ENCODE data around the gene GLRX.
A peak's percentile ranks its signal among the peaks of the same experiment; 100 is the strongest.
"Not testable (repeated sequence)": the region's sequence is repeated elsewhere in the genome, so short reads cannot be mapped to it uniquely, and the experiment has no call there.

The GLRX gene

GRCh38 chr5:95825495-95825894 is 3.0 kb upstream of the GLRX start:
- DNase-seq (no peak), ATAC-seq (no peak)
- Mint-ChIP-seq H3K4me1 (peaks cover 49% of the 10 kb centered on the region), H3K9me3 (no peaks in the 10 kb centered on the region), H3K27me3 (no peaks in the 10 kb centered on the region), H3K36me3 (ENCODE audit: low read depth) (no peaks in the 10 kb centered on the region), H3K27ac (peak overlapping the region; percentile 52), H3K4me3 (no peak overlapping the region)

GRCh38 chr5:95824747-95825146 is 2.2 kb upstream of the GLRX start:
- Mint-ChIP-seq H3K27ac (peak overlapping the region; percentile 87), H3K4me1 (peaks cover 53% of the 10 kb centered on the region), H3K4me3 (peak overlapping the region; percentile 90), H3K9me3 (no peaks in the 10 kb centered on the region), H3K36me3 (ENCODE audit: low read depth) (no peaks in the 10 kb centered on the region), H3K27me3 (no peaks in the 10 kb centered on the region)
- ATAC-seq = no peak
- no peak for DNase-seq

DNA sequence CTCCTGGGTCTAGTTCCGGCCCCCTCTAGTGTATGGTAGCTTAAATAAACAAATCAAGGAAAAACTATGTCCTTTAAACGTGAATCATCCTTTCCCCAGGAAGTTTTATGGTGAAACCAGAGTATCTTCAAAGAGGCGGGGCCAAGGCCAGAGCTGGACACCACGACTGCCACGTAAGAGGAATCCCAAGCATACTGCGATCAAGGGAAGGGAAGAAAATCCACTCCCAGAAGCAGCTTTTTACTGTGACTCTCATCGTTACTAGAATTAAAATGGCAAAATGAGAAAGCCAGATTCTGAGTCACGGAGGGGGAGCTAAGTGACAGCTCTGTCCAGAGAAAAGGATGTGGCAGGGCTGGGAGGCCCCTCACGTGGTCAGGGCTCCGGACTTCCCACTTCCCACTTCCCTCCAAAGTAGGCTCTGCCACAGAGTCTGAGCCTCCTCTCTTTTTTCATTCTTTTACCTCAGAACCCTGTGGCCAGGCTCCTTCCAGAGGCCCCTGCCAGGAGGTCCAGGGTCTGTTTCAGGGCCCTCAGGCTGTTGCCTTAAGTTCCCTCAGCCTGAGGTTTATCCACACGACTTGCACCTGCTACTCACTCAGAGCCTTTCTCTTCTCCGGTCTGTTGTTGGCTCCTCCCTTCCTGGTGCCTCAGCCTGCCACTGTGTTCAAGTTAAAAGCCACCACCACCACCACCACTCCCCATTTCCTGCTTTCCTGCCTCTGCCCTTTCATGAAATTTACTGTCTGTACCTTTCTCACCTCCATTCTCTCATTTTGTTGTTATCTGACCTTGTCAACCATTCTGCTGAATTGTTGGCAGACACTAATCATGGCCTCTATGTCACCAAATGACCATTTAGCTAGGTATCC is 1.4 kb upstream of the GLRX start:
- Mint-ChIP-seq H3K4me3 (peak overlapping the region; percentile 90), H3K9me3 (no peaks in the 10 kb centered on the region), H3K4me1 (peaks cover 60% of the 10 kb centered on the region), H3K27ac (peak overlapping the region; percentile 87), H3K27me3 (no peaks in the 10 kb centered on the region), H3K36me3 (ENCODE audit: low read depth) (no peaks in the 10 kb centered on the region)
- DNase-seq (peak; percentile 53), ATAC-seq (peak; percentile 66)

- H3K36me3 Mint-ChIP-seq (ENCODE audit: low read depth) = no peaks in the 10 kb centered on the region
- no peak for DNase-seq
- peaks cover 67% of the 10 kb centered on the region for H3K4me1 Mint-ChIP-seq
- no peaks in the 10 kb centered on the region for H3K27me3 Mint-ChIP-seq
- H3K4me3 Mint-ChIP-seq = peak overlapping the region; percentile 90
- peak overlapping the region; percentile 87 for H3K27ac Mint-ChIP-seq
- H3K9me3 Mint-ChIP-seq = no peaks in the 10 kb centered on the region
- no peak for ATAC-seq
Measured at GRCh38 chr5:95823218-95823737, 752 bp upstream of the GLRX start.

DNA sequence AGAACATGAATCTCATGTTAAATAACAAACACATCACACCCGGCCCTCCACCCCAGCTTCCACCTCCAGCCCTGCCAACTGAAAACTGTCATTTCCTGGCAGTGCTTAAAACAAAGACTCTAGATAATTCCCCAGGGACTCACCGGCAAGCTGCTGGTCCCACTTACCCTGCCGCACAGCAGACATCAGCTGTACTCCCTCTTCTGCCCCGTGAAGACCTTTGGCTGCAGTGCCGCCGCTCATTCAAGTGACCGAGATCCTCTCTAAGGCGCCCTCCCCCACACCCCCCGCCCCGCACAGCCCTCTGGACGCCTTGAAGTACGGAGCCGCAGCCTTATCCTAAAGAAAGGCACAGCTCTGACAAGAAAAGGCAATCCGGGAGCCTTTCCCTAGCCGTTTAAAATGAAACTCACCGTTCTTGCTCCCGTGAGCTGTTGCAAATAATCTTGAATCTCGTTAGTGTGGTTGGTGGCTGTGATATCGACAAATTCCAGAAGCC is 434 bp downstream of the GLRX start:
- peak overlapping the region; percentile 87 for H3K27ac Mint-ChIP-seq
- no peaks in the 10 kb centered on the region for H3K36me3 Mint-ChIP-seq (ENCODE audit: low read depth)
- DNase-seq (peak; percentile 40), ATAC-seq (no peak)
- H3K4me1 Mint-ChIP-seq = peaks cover 74% of the 10 kb centered on the region
- H3K9me3 Mint-ChIP-seq = no peaks in the 10 kb centered on the region
- peak overlapping the region; percentile 90 for H3K4me3 Mint-ChIP-seq
- no peaks in the 10 kb centered on the region for H3K27me3 Mint-ChIP-seq

GRCh38 chr5:95821110-95822021 is 1.2 kb downstream of the GLRX start:
- H3K9me3 Mint-ChIP-seq = no peaks in the 10 kb centered on the region
- H3K27ac Mint-ChIP-seq = peak overlapping the region; percentile 87
- peaks cover 81% of the 10 kb centered on the region for H3K4me1 Mint-ChIP-seq
- DNase-seq (no peak), ATAC-seq (no peak)
- H3K4me3 Mint-ChIP-seq = peak overlapping the region; percentile 90
- H3K27me3 Mint-ChIP-seq = no peaks in the 10 kb centered on the region
- peaks cover under 1% of the 10 kb centered on the region for H3K36me3 Mint-ChIP-seq (ENCODE audit: low read depth)

GRCh38 chr5:95818181-95819147 is 4.1 kb downstream of the GLRX start:
- H3K27me3 Mint-ChIP-seq = no peaks in the 10 kb centered on the region
- peak overlapping the region; percentile 82 for H3K27ac Mint-ChIP-seq
- ATAC-seq (peak; percentile 42), DNase-seq (no peak)
- H3K36me3 Mint-ChIP-seq (ENCODE audit: low read depth) = peaks cover 11% of the 10 kb centered on the region
- H3K9me3 Mint-ChIP-seq = no peaks in the 10 kb centered on the region
- peaks cover 82% of the 10 kb centered on the region for H3K4me1 Mint-ChIP-seq
- peak overlapping the region; percentile 79 for H3K4me3 Mint-ChIP-seq

DNA sequence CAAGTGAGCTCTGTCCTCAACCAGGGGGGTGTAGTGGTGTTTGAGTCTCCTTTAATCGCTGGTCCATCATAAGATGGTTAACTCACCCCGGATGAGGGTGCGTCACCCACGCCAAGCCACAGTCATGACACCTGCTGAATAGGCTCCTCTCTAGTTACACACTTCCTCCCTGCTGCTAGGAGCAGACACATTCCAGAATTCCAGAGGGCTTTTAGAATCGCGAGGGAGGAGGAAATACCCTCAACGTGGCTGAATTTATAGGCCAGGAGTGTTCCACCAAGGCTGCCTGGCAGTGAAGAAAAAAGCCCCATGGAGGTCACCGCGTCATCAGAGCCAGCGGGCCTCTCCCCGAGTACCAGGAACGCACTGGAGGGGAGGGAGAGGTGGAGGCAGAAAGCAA is 5.1 kb downstream of the GLRX start:
- ATAC-seq (peak; percentile 42), DNase-seq (no peak)
- Mint-ChIP-seq H3K27ac (peak overlapping the region; percentile 82), H3K4me1 (peaks cover 80% of the 10 kb centered on the region), H3K4me3 (peak overlapping the region; percentile 79), H3K27me3 (no peaks in the 10 kb centered on the region), H3K9me3 (no peaks in the 10 kb centered on the region), H3K36me3 (ENCODE audit: low read depth) (peaks cover 12% of the 10 kb centered on the region)

- DNase-seq (no peak), ATAC-seq (no peak)
- Mint-ChIP-seq H3K27ac (peak overlapping the region; percentile 25), H3K4me1 (peaks cover 85% of the 10 kb centered on the region), H3K9me3 (no peaks in the 10 kb centered on the region), H3K27me3 (no peaks in the 10 kb centered on the region), H3K36me3 (ENCODE audit: low read depth) (peaks cover 12% of the 10 kb centered on the region), H3K4me3 (peak overlapping the region; percentile 79)
Measured at GRCh38 chr5:95816776-95817175, 5.8 kb downstream of the GLRX start.

GRCh38 chr5:95816341-95816740 is 6.2 kb downstream of the GLRX start:
- H3K36me3 Mint-ChIP-seq (ENCODE audit: low read depth) = peaks cover 12% of the 10 kb centered on the region
- H3K27ac Mint-ChIP-seq = peak overlapping the region; percentile 45
- no peaks in the 10 kb centered on the region for H3K9me3 Mint-ChIP-seq
- no peaks in the 10 kb centered on the region for H3K27me3 Mint-ChIP-seq
- H3K4me3 Mint-ChIP-seq = peak overlapping the region; percentile 0
- DNase-seq (no peak), ATAC-seq (no peak)
- H3K4me1 Mint-ChIP-seq = peaks cover 85% of the 10 kb centered on the region

GRCh38 chr5:95815155-95815729 is 7.3 kb downstream of the GLRX start:
- H3K27ac Mint-ChIP-seq = peak overlapping the region; percentile 67
- no peak for ATAC-seq
- H3K9me3 Mint-ChIP-seq = no peaks in the 10 kb centered on the region
- H3K4me1 Mint-ChIP-seq = peaks cover 87% of the 10 kb centered on the region
- H3K4me3 Mint-ChIP-seq = no peak overlapping the region
- DNase-seq = no peak
- peaks cover 12% of the 10 kb centered on the region for H3K36me3 Mint-ChIP-seq (ENCODE audit: low read depth)
- no peaks in the 10 kb centered on the region for H3K27me3 Mint-ChIP-seq

GRCh38 chr5:95813035-95813434 is 9.5 kb downstream of the GLRX start:
- peaks cover 90% of the 10 kb centered on the region for H3K4me1 Mint-ChIP-seq

DNA sequence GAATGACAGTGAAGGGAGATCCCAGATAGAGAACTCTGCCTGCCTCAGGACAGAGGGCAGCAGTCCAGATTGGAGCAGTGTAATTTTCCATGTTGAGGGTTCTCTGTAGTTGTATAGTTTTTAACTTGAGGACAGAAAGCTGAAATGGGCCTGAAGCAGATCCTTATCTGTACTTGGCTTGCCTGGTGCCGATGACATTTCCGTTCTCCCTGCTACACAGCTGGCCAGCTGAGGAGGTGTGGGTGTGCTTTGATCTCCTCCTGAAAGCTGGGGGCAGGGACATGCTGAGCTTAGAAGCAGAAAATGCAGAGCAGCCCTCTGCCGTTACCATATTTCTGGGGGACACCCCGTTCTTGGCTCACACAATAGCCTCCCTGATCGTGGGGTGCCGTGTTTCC is 10.5 kb downstream of the GLRX start:
- no peaks in the 10 kb centered on the region for H3K9me3 Mint-ChIP-seq
- H3K36me3 Mint-ChIP-seq (ENCODE audit: low read depth) = peaks cover 12% of the 10 kb centered on the region
- ATAC-seq = peak; percentile 38
- H3K4me1 Mint-ChIP-seq = peaks cover 85% of the 10 kb centered on the region
- peak overlapping the region; percentile 29 for H3K4me3 Mint-ChIP-seq
- peak; percentile 45 for DNase-seq
- peak overlapping the region; percentile 78 for H3K27ac Mint-ChIP-seq
- no peaks in the 10 kb centered on the region for H3K27me3 Mint-ChIP-seq

More at GRCh38 chr5:95813035-95813434, 9.5 kb downstream of the GLRX start:
- not testable (repeated sequence) for H3K27me3 Mint-ChIP-seq, DNase-seq, ATAC-seq, H3K27ac Mint-ChIP-seq, H3K9me3 Mint-ChIP-seq, H3K4me3 Mint-ChIP-seq
- peaks cover 12% of the 10 kb centered on the region for H3K36me3 Mint-ChIP-seq (ENCODE audit: low read depth)

Data from activated naive CD8-positive, alpha-beta T cell treated with anti-CD3 and anti-CD28 coated beads, Interleukin-2, amount 50 U/mL, for 24 hours (primary cell).